HepG2 (cell line): ENCODE data around the gene C19orf44. TPM values are rescaled to one million over a fixed set of nuclear protein-coding genes. Genes with fewer than 3 reads are reported as not detected.

Experiments
- ATAC-seq: fragments of 200-7000 bp; cut with Tn5 transposase; 3 replicates; pipeline ENCODE4 v1.9.1; 2020; ENCODE audit warnings: mild to moderate bottlenecking, moderate library complexity
- BruUV-seq: library from RNA; stranded (reverse); fragments of 400-500 nt; replicated peaks from 2 replicates; lab custom pipeline; 2021; lab: Mats Ljungman, UMichigan
- CTCF ChIA-PET: fragments of 300-600 bp; formaldehyde crosslinking; extraction: SDS; loops from one replicate; lab custom pipeline; 2021; ENCODE audit warnings: low total read pairs, inconsistent platforms, low intra/inter-chr PET ratio; lab: Yijun Ruan, JAX
- POLR2A ChIA-PET: fragments of 350-600 bp; sonication (Branson Sonifier 250); formaldehyde crosslinking; loops from one replicate; lab custom pipeline; 2020; ENCODE audit warnings: antibody characterized with exemption, inconsistent platforms; lab: Yijun Ruan, JAX
- DNase-seq: peaks from one replicate; pipeline ENCODE4 v3.0.0-alpha.2; 2015; ENCODE audit warnings: low spot score
- FAIRE-seq: peaks from 3 replicates; lab custom pipeline; 2011; peaks lifted over from hg19 to GRCh38; lab: Jason Lieb, UNC
- H2AFZ ChIP-seq: one replicate; pipeline ENCODE4 v1.6.1; 2011; ENCODE audit warnings: low read length, inconsistent platforms
- H3K27ac ChIP-seq: fragments of 300-600 bp; 3 replicates; pipeline ENCODE4 v1.8.0; 2011; ENCODE audit warnings: mixed run types, mild to moderate bottlenecking, mixed read lengths, low read length, inconsistent platforms; ENCODE audit not compliant: insufficient read depth; ENCODE audit errors: extremely low read length
- H3K27me3 ChIP-seq, 2 experiments: fragments of 200-600 bp in 1 of 2; 2 replicates in 1 of 2; 3 replicates in 1 of 2; pipeline versions ENCODE4 v1.6.0 to v1.8.0; 2011; ENCODE audit warnings: low read length in 2 of 2, mild to moderate bottlenecking in 2 of 2, moderate library complexity in 2 of 2, inconsistent platforms in 1 of 2; ENCODE audit not compliant: insufficient read depth in 2 of 2, control insufficient read depth in 1 of 2
- H3K36me3 ChIP-seq, 2 experiments: fragments of 200-600 bp in 1 of 2; replicated peaks in 1 of 2; 2 replicates in 1 of 2; 3 replicates in 1 of 2; pipeline versions ENCODE4 v1.5.1 to v1.8.0; 2011; ENCODE audit warnings: low read length in 2 of 2, inconsistent platforms in 1 of 2; ENCODE audit not compliant: insufficient read depth in 2 of 2, control insufficient read depth in 1 of 2
- H3K4me1 ChIP-seq: 2 replicates; pipeline ENCODE4 v1.5.1; 2012; ENCODE audit warnings: low read length, inconsistent platforms; ENCODE audit not compliant: insufficient read depth
- H3K4me2 ChIP-seq: 2 replicates; pipeline ENCODE4 v1.6.0; 2011; ENCODE audit warnings: low read depth, low read length, inconsistent platforms
- H3K4me3 ChIP-seq, 3 experiments: fragments of 200-600 bp in 1 of 3; sonication (generic), shearing (Covaris generic) in 1 of 3; replicated peaks in 1 of 3; 2 replicates each; pipeline ENCODE4 v1.5.1; 2011 to 2016; ENCODE audit warnings: low read length in 3 of 3, inconsistent platforms in 2 of 3, low read depth in 2 of 3, mild to moderate bottlenecking in 2 of 3, control low read depth in 1 of 3, mixed read lengths in 1 of 3; ENCODE audit not compliant: insufficient read depth in 1 of 3
- H3K79me2 ChIP-seq: one replicate; pipeline ENCODE4 v1.6.1; 2011; ENCODE audit warnings: low read length, inconsistent platforms; ENCODE audit not compliant: insufficient read depth
- H3K9ac ChIP-seq: 2 replicates; pipeline ENCODE4 v1.6.0; 2011; ENCODE audit warnings: mild to moderate bottlenecking, low read depth, low read length, inconsistent platforms; ENCODE audit not compliant: insufficient read depth
- H3K9me3 ChIP-seq: 2 replicates; pipeline ENCODE4 v1.5.1; 2012; ENCODE audit warnings: mild to moderate bottlenecking, low read length
- H4K20me1 ChIP-seq: 2 replicates; pipeline ENCODE4 v1.6.0; 2011; ENCODE audit warnings: inconsistent platforms, mild to moderate bottlenecking, low read length, moderate library complexity; ENCODE audit not compliant: insufficient read depth
- KDM5B ChIP-seq: sonication (generic); formaldehyde crosslinking; IDR thresholded peaks from 2 replicates; pipeline ENCODE4 v1.4.0; 2020; ENCODE audit warnings: missing genetic modification reagents, mild to moderate bottlenecking, borderline replicate concordance
- POLR2A ChIP-seq, 2 experiments: IDR thresholded peaks; 2 replicates each; pipeline ENCODE4 v1.6.1; 2011; ENCODE audit warnings: low read depth in 2 of 2, low read length in 2 of 2, mild to moderate bottlenecking in 1 of 2, moderate library complexity in 1 of 2; ENCODE audit not compliant: insufficient read depth in 1 of 2
- SP1 ChIP-seq, 2 experiments: fragments of 450-650 bp in 1 of 2; sonication (generic) in 1 of 2; formaldehyde crosslinking in 1 of 2; IDR thresholded peaks; 2 replicates each; pipeline versions ENCODE4 v1.4.0 to v1.6.1; 2016 to 2020; ENCODE audit warnings: missing genetic modification reagents in 1 of 2
- SRSF9 ChIP-seq: fragments of 200-400 bp; formaldehyde crosslinking; IDR thresholded peaks from 2 replicates; pipeline ENCODE4 v1.6.1; 2018; ENCODE audit warnings: borderline replicate concordance, mild to moderate bottlenecking, low read depth, low read length; ENCODE audit not compliant: insufficient read depth, poor library complexity, severe bottlenecking
- ZNF75D ChIP-seq: sonication (generic); formaldehyde crosslinking; IDR thresholded peaks from 2 replicates; pipeline ENCODE4 v1.8.1; 2023; ENCODE audit warnings: missing genetic modification reagents, mild to moderate bottlenecking, borderline replicate concordance
- WGBS: methylation state at CpG from one replicate; pipeline ENCODE4 v1.1.6; 2017; ENCODE audit warnings: low lambda C conversion rate; 5-methylcytosine and 5-hydroxymethylcytosine counted together
- in situ Hi-C: cut with HindIII; loops from 2 replicates; pipeline ENCODE4 v1.10.0; 2017; ENCODE audit warnings: low pct_unique_long_range_greater_than_20kb; ENCODE audit not compliant: extremely low pct_ligation_motif_present
- intact Hi-C: fragments of 100-400 bp; cut with micrococcal nuclease; formaldehyde crosslinking; loops from one replicate; pipeline ENCODE4 v1.10.0; 2022; ENCODE audit not compliant: unreplicated experiment
- polyA plus RNA-seq, 8 experiments: library from polyadenylated mRNA; depleted of rRNA in 3 of 8; stranded (reverse) in 7 of 8; unstranded in 1 of 8; fragments of >200 nt; fragmentation: Illumina TruSeq in 4 of 8; extraction: Trizol in 4 of 8; gene quantifications; 2 replicates each; pipeline versions ENCODE4 v1.2.1 to v1.2.3, GENCODE V29; 2011 to 2016; ENCODE audit warnings: low read depth in 4 of 8, missing spikeins in 1 of 8, mixed read lengths in 1 of 8; ENCODE audit not compliant: insufficient read depth in 1 of 8
- total RNA-seq, 5 experiments: library from RNA; depleted of rRNA; stranded (reverse); fragments of >200 nt; fragmentation: Illumina TruSeq; extraction: Trizol; gene quantifications; 2 replicates each; pipeline ENCODE4 v1.2.3, GENCODE V29; 2016; ENCODE audit warnings: low read depth in 1 of 5
- TF ChIP-seq, protein P1 (sequence below): sonication (generic); formaldehyde crosslinking; IDR thresholded peaks from one replicate; pipeline ENCODE4 v1.5.1; 2020; ENCODE audit warnings: mild to moderate bottlenecking, missing genetic modification reagents; ENCODE audit errors: not compliant biosample characterization
- TF ChIP-seq, protein P2 (sequence below): sonication (generic); formaldehyde crosslinking; IDR thresholded peaks from 2 replicates; pipeline ENCODE4 v1.4.0; 2020; ENCODE audit warnings: missing genetic modification reagents, borderline replicate concordance
- TF ChIP-seq, protein P3 (sequence below): sonication (generic); formaldehyde crosslinking; IDR thresholded peaks from 2 replicates; pipeline ENCODE4 v1.5.1; 2020; ENCODE audit warnings: mild to moderate bottlenecking, moderate library complexity, missing genetic modification reagents

C19orf44 gene
- total and polyA plus RNA-seq, 2 of the 13 experiments (the other 11 are each of a cell fraction or from before 2014, with no cell fraction given) = 3.2 to 4.3 TPM

DNA sequence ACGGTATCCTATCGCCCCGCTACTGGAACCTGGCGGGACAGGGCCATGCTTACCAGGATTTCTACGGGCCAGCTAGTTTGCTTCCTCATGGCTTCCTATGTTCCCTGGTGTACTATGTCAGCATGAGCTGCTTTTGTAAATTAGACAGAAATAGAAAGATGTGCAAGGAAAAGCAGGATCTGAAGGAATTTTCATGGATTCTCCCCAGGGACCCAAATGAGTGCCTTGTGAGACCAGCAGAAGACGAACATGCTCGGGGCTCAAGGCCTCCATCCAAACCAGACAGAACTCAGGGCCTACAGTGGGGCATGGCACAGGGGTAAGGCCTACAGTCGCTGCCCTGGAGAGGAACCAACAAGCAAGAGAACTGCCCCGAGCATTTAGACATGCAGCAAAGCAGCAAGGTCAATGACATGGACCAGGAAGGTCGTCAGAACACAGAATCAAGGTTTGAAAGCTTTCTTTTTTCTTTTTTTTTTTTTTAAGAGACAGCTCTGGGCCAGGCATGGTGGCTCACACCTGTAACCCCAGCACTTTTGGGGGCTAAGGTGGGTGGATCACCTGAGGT is 41.8 kb upstream of the C19orf44 start:
- ATAC-seq (no peak), DNase-seq (no peak), FAIRE-seq (no peak)
- peaks cover 1 to 6% of the 10 kb centered on the region in 2 experiments; a peak in 1 of 5 replicates for H3K36me3 ChIP-seq
- no TSS peak for BruUV-seq
- in situ Hi-C loops (no loop called here), intact Hi-C loops (no loop called here)
- H3K4me2 ChIP-seq = no peak overlapping the region
- ChIA-PET POLR2A (interaction anchor here (0.5 kb wide), 1 partner anchor 185 kb away, joined by 3 read pairs; no protein-coding TSS in a partner anchor), CTCF (no interaction called here)
- WGBS = 89% methylated on average over 9 of the region's 10 CpGs
- no peaks in the 10 kb centered on the region for H3K27me3 ChIP-seq
- H3K4me3 ChIP-seq = no peak overlapping the region
- no peaks in the 10 kb centered on the region for H3K9me3 ChIP-seq
- peaks cover 38% of the 10 kb centered on the region for H3K4me1 ChIP-seq
- H3K27ac ChIP-seq = peak overlapping the region; percentile 33
- H3K9ac ChIP-seq = no peak overlapping the region
- peaks cover 84% of the 10 kb centered on the region for H3K79me2 ChIP-seq
- H4K20me1 ChIP-seq = peaks cover 6% of the 10 kb centered on the region; the same call in 1 of the 2 replicates
- H2AFZ ChIP-seq = no peak overlapping the region
- no peak for TF ChIP-seq POLR2A (IDR thresholded peaks at IDR 0.05; ENCODE audit: insufficient read depth in 1 of 2, low read depth in 2 of 2, low read length in 2 of 2)
- TF ChIP-seq SP1 (IDR thresholded peaks at IDR 0.05) = no peak
- no peak for TF ChIP-seq SP1 (CRISPR knock-in tag; IDR thresholded peaks at IDR 0.05)
- no peak for TF ChIP-seq KDM5B (CRISPR knock-in tag)
- TF ChIP-seq ZNF75D = no peak
- TF ChIP-seq, protein P1, sequence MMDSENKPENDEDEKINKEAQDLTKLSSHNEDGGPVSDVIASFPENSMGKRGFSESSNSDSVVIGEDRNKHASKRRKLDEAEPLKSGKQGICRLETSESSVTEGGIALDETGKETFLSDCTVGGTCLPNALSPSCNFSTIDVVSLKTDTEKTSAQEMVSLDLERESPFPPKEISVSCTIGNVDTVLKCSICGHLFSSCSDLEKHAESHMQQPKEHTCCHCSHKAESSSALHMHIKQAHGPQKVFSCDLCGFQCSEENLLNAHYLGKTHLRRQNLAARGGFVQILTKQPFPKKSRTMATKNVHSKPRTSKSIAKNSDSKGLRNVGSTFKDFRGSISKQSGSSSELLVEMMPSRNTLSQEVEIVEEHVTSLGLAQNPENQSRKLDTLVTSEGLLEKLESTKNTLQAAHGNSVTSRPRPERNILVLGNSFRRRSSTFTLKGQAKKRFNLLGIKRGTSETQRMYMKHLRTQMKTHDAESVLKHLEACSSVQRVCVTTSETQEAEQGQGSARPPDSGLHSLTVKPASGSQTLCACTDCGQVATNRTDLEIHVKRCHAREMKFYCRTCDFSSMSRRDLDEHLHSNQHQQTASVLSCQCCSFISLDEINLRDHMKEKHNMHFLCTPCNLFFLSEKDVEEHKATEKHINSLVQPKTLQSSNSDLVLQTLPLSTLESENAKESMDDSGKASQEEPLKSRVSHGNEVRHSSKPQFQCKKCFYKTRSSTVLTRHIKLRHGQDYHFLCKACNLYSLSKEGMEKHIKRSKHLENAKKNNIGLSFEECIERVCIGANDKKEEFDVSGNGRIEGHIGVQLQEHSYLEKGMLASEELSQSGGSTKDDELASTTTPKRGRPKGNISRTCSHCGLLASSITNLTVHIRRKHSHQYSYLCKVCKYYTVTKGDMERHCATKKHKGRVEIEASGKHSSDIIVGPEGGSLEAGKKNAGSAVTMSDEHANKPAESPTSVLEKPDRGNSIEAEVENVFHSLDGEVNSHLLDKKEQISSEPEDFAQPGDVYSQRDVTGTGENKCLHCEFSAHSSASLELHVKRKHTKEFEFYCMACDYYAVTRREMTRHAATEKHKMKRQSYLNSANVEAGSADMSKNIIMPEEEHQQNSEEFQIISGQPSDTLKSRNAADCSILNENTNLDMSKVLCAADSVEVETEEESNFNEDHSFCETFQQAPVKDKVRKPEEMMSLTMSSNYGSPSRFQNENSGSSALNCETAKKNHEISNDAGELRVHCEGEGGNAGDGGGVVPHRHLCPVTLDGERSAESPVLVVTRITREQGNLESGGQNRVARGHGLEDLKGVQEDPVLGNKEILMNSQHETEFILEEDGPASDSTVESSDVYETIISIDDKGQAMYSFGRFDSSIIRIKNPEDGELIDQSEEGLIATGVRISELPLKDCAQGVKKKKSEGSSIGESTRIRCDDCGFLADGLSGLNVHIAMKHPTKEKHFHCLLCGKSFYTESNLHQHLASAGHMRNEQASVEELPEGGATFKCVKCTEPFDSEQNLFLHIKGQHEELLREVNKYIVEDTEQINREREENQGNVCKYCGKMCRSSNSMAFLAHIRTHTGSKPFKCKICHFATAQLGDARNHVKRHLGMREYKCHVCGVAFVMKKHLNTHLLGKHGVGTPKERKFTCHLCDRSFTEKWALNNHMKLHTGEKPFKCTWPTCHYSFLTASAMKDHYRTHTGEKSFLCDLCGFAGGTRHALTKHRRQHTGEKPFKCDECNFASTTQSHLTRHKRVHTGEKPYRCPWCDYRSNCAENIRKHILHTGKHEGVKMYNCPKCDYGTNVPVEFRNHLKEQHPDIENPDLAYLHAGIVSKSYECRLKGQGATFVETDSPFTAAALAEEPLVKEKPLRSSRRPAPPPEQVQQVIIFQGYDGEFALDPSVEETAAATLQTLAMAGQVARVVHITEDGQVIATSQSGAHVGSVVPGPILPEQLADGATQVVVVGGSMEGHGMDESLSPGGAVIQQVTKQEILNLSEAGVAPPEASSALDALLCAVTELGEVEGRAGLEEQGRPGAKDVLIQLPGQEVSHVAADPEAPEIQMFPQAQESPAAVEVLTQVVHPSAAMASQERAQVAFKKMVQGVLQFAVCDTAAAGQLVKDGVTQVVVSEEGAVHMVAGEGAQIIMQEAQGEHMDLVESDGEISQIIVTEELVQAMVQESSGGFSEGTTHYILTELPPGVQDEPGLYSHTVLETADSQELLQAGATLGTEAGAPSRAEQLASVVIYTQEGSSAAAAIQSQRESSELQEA (CRISPR knock-in tag) = no peak
- TF ChIP-seq, protein P2, sequence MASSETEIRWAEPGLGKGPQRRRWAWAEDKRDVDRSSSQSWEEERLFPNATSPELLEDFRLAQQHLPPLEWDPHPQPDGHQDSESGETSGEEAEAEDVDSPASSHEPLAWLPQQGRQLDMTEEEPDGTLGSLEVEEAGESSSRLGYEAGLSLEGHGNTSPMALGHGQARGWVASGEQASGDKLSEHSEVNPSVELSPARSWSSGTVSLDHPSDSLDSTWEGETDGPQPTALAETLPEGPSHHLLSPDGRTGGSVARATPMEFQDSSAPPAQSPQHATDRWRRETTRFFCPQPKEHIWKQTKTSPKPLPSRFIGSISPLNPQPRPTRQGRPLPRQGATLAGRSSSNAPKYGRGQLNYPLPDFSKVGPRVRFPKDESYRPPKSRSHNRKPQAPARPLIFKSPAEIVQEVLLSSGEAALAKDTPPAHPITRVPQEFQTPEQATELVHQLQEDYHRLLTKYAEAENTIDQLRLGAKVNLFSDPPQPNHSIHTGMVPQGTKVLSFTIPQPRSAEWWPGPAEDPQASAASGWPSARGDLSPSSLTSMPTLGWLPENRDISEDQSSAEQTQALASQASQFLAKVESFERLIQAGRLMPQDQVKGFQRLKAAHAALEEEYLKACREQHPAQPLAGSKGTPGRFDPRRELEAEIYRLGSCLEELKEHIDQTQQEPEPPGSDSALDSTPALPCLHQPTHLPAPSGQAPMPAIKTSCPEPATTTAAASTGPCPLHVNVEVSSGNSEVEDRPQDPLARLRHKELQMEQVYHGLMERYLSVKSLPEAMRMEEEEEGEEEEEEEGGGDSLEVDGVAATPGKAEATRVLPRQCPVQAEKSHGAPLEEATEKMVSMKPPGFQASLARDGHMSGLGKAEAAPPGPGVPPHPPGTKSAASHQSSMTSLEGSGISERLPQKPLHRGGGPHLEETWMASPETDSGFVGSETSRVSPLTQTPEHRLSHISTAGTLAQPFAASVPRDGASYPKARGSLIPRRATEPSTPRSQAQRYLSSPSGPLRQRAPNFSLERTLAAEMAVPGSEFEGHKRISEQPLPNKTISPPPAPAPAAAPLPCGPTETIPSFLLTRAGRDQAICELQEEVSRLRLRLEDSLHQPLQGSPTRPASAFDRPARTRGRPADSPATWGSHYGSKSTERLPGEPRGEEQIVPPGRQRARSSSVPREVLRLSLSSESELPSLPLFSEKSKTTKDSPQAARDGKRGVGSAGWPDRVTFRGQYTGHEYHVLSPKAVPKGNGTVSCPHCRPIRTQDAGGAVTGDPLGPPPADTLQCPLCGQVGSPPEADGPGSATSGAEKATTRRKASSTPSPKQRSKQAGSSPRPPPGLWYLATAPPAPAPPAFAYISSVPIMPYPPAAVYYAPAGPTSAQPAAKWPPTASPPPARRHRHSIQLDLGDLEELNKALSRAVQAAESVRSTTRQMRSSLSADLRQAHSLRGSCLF = no peak
- TF ChIP-seq SRSF9 = no peak
- TF ChIP-seq, protein P3, sequence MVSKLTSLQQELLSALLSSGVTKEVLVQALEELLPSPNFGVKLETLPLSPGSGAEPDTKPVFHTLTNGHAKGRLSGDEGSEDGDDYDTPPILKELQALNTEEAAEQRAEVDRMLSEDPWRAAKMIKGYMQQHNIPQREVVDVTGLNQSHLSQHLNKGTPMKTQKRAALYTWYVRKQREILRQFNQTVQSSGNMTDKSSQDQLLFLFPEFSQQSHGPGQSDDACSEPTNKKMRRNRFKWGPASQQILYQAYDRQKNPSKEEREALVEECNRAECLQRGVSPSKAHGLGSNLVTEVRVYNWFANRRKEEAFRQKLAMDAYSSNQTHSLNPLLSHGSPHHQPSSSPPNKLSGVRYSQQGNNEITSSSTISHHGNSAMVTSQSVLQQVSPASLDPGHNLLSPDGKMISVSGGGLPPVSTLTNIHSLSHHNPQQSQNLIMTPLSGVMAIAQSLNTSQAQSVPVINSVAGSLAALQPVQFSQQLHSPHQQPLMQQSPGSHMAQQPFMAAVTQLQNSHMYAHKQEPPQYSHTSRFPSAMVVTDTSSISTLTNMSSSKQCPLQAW (CRISPR knock-in tag) = no peak
